Measurements from ENCODE around the gene RHBG.

DNA sequence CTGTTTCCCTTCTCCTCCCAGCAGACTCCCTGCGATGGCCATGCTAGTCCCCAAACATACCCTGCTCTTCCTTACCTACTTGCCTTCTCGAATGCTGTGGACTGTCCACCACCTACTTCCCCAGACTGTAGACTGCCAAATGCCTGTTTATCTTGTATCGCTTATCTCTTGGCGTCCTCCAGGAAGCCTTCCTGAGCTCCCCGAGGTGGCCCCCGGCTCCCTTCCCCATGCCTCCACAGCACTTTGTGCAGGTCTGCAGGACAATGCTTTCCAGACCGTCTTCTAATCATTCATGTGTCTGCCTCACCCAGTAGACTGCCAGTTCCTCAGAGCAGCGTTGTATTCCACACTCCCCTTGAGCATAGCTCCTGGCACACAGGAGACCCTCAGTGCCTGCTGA, 41.7 kb downstream of the RHBG start:
- TF ChIP-seq, protein P1, sequence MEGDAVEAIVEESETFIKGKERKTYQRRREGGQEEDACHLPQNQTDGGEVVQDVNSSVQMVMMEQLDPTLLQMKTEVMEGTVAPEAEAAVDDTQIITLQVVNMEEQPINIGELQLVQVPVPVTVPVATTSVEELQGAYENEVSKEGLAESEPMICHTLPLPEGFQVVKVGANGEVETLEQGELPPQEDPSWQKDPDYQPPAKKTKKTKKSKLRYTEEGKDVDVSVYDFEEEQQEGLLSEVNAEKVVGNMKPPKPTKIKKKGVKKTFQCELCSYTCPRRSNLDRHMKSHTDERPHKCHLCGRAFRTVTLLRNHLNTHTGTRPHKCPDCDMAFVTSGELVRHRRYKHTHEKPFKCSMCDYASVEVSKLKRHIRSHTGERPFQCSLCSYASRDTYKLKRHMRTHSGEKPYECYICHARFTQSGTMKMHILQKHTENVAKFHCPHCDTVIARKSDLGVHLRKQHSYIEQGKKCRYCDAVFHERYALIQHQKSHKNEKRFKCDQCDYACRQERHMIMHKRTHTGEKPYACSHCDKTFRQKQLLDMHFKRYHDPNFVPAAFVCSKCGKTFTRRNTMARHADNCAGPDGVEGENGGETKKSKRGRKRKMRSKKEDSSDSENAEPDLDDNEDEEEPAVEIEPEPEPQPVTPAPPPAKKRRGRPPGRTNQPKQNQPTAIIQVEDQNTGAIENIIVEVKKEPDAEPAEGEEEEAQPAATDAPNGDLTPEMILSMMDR (IDR thresholded peaks at IDR 0.05): no peak
- TF ChIP-seq POLR2A (IDR thresholded peaks at IDR 0.05): no peak
